Measurements from ENCODE around the gene EBI3.
"Not testable (repeated sequence)": the region's sequence is repeated elsewhere in the genome, so short reads cannot be mapped to it uniquely, and the experiment has no call there.

EBI3 gene

GRCh38 chr19:4267101-4267900 is 38.0 kb downstream of the EBI3 start:
- peak; percentile 82 for DNase-seq (ENCODE audit: insufficient read length, low spot score)

GRCh38 chr19:4267901-4268815 is 38.8 kb downstream of the EBI3 start:
- no peak for DNase-seq (ENCODE audit: insufficient read length, low spot score)
- FAIRE-seq, result no peak
- TF ChIP-seq POLR2A (IDR thresholded peaks at IDR 0.05; ENCODE audit: low read depth, low read length), result no peak

More at GRCh38 chr19:4267101-4267900, 38.0 kb downstream of the EBI3 start:
- no peak for TF ChIP-seq POLR2A (IDR thresholded peaks at IDR 0.05; ENCODE audit: low read depth, low read length)
- peak; percentile 23 for FAIRE-seq

- FAIRE-seq (no peak), DNase-seq (ENCODE audit: insufficient read length, low spot score) (no peak)
- TF ChIP-seq POLR2A (IDR thresholded peaks at IDR 0.05; ENCODE audit: low read depth, low read length), result no peak
Measured at GRCh38 chr19:4268816-4269430, 39.6 kb downstream of the EBI3 start.

- DNase-seq (ENCODE audit: insufficient read length, low spot score) (no peak), FAIRE-seq (no peak)
Measured at GRCh38 chr19:4272894-4273293, 43.6 kb downstream of the EBI3 start.

GRCh38 chr19:4274321-4274686 is 45.0 kb downstream of the EBI3 start:
- FAIRE-seq; DNase-seq (ENCODE audit: insufficient read length, low spot score): not testable (repeated sequence)

More at GRCh38 chr19:4272894-4273293, 43.6 kb downstream of the EBI3 start:
- no peak for TF ChIP-seq POLR2A (IDR thresholded peaks at IDR 0.05; ENCODE audit: low read depth, low read length)

GRCh38 chr19:4277191-4277696 is 47.9 kb downstream of the EBI3 start:
- FAIRE-seq, result no peak

GRCh38 chr19:4278010-4278409 is 48.7 kb downstream of the EBI3 start:
- DNase-seq (ENCODE audit: insufficient read length, low spot score), result no peak
- FAIRE-seq, result no peak
- no peak for TF ChIP-seq POLR2A (IDR thresholded peaks at IDR 0.05; ENCODE audit: low read depth, low read length)

More at GRCh38 chr19:4277191-4277696, 47.9 kb downstream of the EBI3 start:
- TF ChIP-seq POLR2A (IDR thresholded peaks at IDR 0.05; ENCODE audit: low read depth, low read length), result no peak
- DNase-seq (ENCODE audit: insufficient read length, low spot score), result no peak

- no peak for TF ChIP-seq POLR2A (IDR thresholded peaks at IDR 0.05; ENCODE audit: low read depth, low read length)
Measured at GRCh38 chr19:4278419-4279266, 49.3 kb downstream of the EBI3 start, which contains the start of gene SHD. Gene SHD, plus strand, starts transcription at chr19:4279266. Its CDS starts 798 bp downstream, at chr19:4280064.

GRCh38 chr19:4279267-4279529 is 49.9 kb downstream of the EBI3 start:
- no peak for TF ChIP-seq POLR2A (IDR thresholded peaks at IDR 0.05; ENCODE audit: low read depth, low read length)
- FAIRE-seq (no peak), DNase-seq (ENCODE audit: insufficient read length, low spot score) (no peak)

More at GRCh38 chr19:4278419-4279266, 49.3 kb downstream of the EBI3 start, which contains the start of gene SHD:
- no peak for FAIRE-seq
- DNase-seq (ENCODE audit: insufficient read length, low spot score), result no peak

GRCh38 chr19:4279530-4280422 is 50.5 kb downstream of the EBI3 start:
- FAIRE-seq (no peak), DNase-seq (ENCODE audit: insufficient read length, low spot score) (no peak)
- no peak for TF ChIP-seq POLR2A (IDR thresholded peaks at IDR 0.05; ENCODE audit: low read depth, low read length)

GRCh38 chr19:4284176-4284958 is 55.0 kb downstream of the EBI3 start:
- DNase-seq (ENCODE audit: insufficient read length, low spot score), result peak; percentile 74
- FAIRE-seq, result no peak
- no peak for TF ChIP-seq POLR2A (IDR thresholded peaks at IDR 0.05; ENCODE audit: low read depth, low read length)

All from H54 (cell line).